ACHN (cell line): Measurements from ENCODE around the gene DGCR6L.
"Not testable (repeated sequence)": the region's sequence is repeated elsewhere in the genome, so short reads cannot be mapped to it uniquely, and the experiment has no call there.

ENCODE experiments used
- DNase-seq: peaks from one replicate; pipeline ENCODE4 v3.0.0-alpha.2; 2015
- in situ Hi-C: cut with HindIII; loops from 2 replicates; pipeline ENCODE4 v1.10.0; 2017; ENCODE audit warnings: low sequenced_read_pairs, low pct_ligation_motif_present, low pct_unique_long_range_greater_than_20kb

DGCR6L gene

GRCh38 chr22:20298110-20298802 lies 21.6 kb downstream of the DGCR6L start:
- no peak for DNase-seq
- in situ Hi-C loops: no loop called here

GRCh38 chr22:20297414-20298109 lies 22.3 kb downstream of the DGCR6L start:
- in situ Hi-C loops: no loop called here
- no peak for DNase-seq

- no peak for DNase-seq
- in situ Hi-C loops: no loop called here
Measured at GRCh38 chr22:20296598-20296997, 23.3 kb downstream of the DGCR6L start.

- in situ Hi-C loops: no loop called here
- no peak for DNase-seq
Measured at GRCh38 chr22:20295262-20296064, 24.4 kb downstream of the DGCR6L start.

GRCh38 chr22:20292673-20293232 lies 27.1 kb downstream of the DGCR6L start:
- no peak for DNase-seq
- in situ Hi-C loops: no loop called here

GRCh38 chr22:20292108-20292507 lies 27.8 kb downstream of the DGCR6L start:
- in situ Hi-C loops: no loop called here
- DNase-seq: no peak

- in situ Hi-C loops: no loop called here
- DNase-seq: no peak
Measured at GRCh38 chr22:20291604-20292063, 28.2 kb downstream of the DGCR6L start.

- in situ Hi-C loops: no loop called here
- DNase-seq: no peak
Measured at GRCh38 chr22:20291249-20291586, 28.6 kb downstream of the DGCR6L start.

GRCh38 chr22:20290578-20291248 lies 29.1 kb downstream of the DGCR6L start:
- in situ Hi-C loops: no loop called here

GRCh38 chr22:20290045-20290392 lies 29.8 kb downstream of the DGCR6L start:
- DNase-seq: no peak
- in situ Hi-C loops: no loop called here

More at GRCh38 chr22:20290578-20291248, 29.1 kb downstream of the DGCR6L start:
- DNase-seq: no peak

GRCh38 chr22:20289182-20290044 lies 30.4 kb downstream of the DGCR6L start:
- DNase-seq, in situ Hi-C loops: not testable (repeated sequence)

GRCh38 chr22:20286784-20287423 lies 33.0 kb downstream of the DGCR6L start:
- DNase-seq, in situ Hi-C loops: not testable (repeated sequence)

GRCh38 chr22:20286312-20286660 lies 33.6 kb downstream of the DGCR6L start:
- in situ Hi-C loops, DNase-seq: not testable (repeated sequence)

- DNase-seq: peak; percentile 43
- in situ Hi-C loops: not testable (repeated sequence)
Measured at GRCh38 chr22:20285473-20286311, 34.2 kb downstream of the DGCR6L start.

GRCh38 chr22:20284471-20285086 lies 35.3 kb downstream of the DGCR6L start:
- DNase-seq: no peak
- in situ Hi-C loops: no loop called here

- in situ Hi-C loops: no loop called here
Measured at GRCh38 chr22:20283674-20284066, 36.2 kb downstream of the DGCR6L start.

More at GRCh38 chr22:20283674-20284066, 36.2 kb downstream of the DGCR6L start:
- DNase-seq: no peak
